Stimulated activated naive CD8-positive, alpha-beta T cell treated with anti-CD3 and anti-CD28 coated beads, Interleukin-15, amount 100 ng/mL, for 72 hours (primary cell): ENCODE measurements around the gene GGACT.

Experiments
- ATAC-seq: fragments of 150-1000 bp; cut with Tn5 transposase; 2 replicates; pipeline ENCODE4 v1.10.0; 2021; ENCODE audit warnings: mild to moderate bottlenecking, moderate library complexity
- DNase-seq, 2 donors: peaks; one replicate each; pipeline ENCODE4 v3.0.0; 2021 to 2022
- H3K27ac Mint-ChIP-seq, 2 donors: one replicate each; pipeline ENCODE4 v1.8.0; 2022; ENCODE audit warnings: mild to moderate bottlenecking in 2 of 2, mixed read lengths in 2 of 2, moderate library complexity in 2 of 2
- H3K27me3 Mint-ChIP-seq: one replicate; pipeline ENCODE4 v1.8.0; 2022; ENCODE audit warnings: mixed read lengths
- H3K4me1 Mint-ChIP-seq: one replicate; pipeline ENCODE4 v1.8.0; 2022; ENCODE audit warnings: mild to moderate bottlenecking, mixed read lengths
- H3K4me3 Mint-ChIP-seq, 2 donors: one replicate each; pipeline ENCODE4 v1.8.0; 2022; ENCODE audit warnings: mild to moderate bottlenecking in 2 of 2, mixed read lengths in 2 of 2, moderate library complexity in 1 of 2
- H3K9me3 Mint-ChIP-seq, 2 donors: one replicate each; pipeline ENCODE4 v1.8.0; 2022; ENCODE audit warnings: mixed read lengths in 2 of 2

Gene GGACT

GRCh38 chr13:100610391-100611347, 22.1 kb upstream of the GGACT start:
- Mint-ChIP-seq H3K4me1 (peaks cover 25% of the 10 kb centered on the region), H3K9me3 (no peaks in the 10 kb centered on the region), H3K27me3 (no peaks in the 10 kb centered on the region), H3K4me3 (no peak overlapping the region), H3K27ac (no peak overlapping the region)
- DNase-seq, result no peak
- no peak for ATAC-seq

DNA sequence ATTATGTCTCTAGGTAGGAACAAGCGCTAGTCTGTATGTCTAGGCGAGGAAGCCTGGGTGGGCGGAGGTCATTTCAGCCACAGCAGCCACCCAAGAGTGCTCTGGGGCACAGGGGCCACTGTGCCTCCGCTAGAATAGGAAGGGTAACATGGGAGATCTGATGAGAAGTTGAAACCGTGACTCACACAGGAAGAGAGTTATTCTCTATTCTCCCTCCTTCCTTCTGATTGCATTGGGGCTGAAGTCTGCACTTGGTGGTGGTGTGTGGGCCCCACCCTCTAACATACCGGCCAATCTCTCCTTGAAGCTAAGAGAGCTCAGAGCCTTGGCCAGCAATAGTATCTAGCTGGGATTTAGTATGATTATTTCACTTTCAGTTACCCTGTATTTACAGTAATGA, 20.3 kb upstream of the GGACT start:
- peaks cover 25% of the 10 kb centered on the region for H3K4me1 Mint-ChIP-seq
- ATAC-seq (peak; percentile 97), DNase-seq (peak; percentile 22 to 42)
- peak overlapping the region in 1 of 2 donors; percentile 83 for H3K27ac Mint-ChIP-seq
- no peaks in the 10 kb centered on the region for H3K9me3 Mint-ChIP-seq
- H3K4me3 Mint-ChIP-seq, result peak overlapping the region in 1 of 2 donors; percentile 22
- no peaks in the 10 kb centered on the region for H3K27me3 Mint-ChIP-seq

DNA sequence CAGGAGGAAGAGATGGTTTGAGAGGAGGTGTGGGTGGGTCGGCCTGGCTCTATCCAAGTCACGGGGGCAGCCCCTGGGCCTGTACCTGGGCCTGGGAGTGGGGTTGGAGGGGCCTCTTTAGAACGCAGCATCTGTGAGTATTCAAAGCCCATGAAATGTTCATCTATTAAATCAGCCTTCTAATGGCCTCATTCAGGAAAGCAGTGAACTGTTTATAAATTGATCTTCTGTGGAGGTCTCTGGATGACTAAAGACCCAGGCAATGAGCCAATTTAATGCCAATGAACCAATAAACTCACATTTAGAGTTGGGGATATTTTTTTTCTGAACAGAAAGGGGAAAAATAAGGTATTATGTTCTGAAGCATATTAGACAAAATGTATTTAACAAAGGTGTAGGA, 19.9 kb upstream of the GGACT start:
- Mint-ChIP-seq H3K27me3 (no peaks in the 10 kb centered on the region), H3K9me3 (no peaks in the 10 kb centered on the region), H3K4me3 (no peak overlapping the region), H3K27ac (peak overlapping the region; percentile 76 to 83), H3K4me1 (peaks cover 25% of the 10 kb centered on the region)
- ATAC-seq (peak; percentile 9), DNase-seq (no peak)

DNA sequence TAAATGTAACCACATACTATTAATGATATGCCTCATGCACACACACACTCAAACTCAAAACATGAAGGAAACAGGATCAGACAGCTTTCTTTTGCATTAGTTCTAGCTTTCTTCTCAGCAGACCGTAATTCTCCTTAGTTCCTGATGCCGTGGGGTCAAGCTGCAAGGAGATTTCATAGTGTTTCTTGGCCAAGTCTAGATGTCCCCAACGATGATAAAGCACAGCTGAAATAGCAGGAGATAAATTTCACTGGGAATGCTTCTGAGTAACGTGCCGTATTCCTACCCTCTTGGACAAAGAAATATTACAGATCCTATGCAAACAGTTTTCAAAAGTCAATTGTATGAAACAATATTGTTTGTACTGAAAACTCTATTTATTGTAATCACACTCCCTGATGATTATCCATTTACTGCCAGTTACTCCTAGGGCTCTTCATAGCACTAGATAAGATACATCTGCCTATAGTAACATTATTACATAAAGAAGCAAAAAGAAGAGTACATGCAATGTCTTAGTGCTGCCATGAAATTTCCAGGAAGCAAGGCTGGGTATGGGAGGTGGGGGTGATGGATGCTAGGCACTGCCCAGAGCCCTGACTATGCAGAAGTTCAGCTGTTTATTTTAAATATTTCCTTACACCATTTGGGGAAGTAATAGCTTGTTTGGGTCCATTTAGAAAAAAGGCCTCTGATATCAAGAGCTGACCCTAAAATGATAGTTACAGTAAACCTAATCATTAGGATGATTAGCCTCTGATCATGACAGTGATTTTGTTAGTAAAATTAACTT, 16.5 kb upstream of the GGACT start:
- no peak overlapping the region for H3K4me3 Mint-ChIP-seq
- DNase-seq, result no peak
- peaks cover 19% of the 10 kb centered on the region for H3K4me1 Mint-ChIP-seq
- H3K27me3 Mint-ChIP-seq, result no peaks in the 10 kb centered on the region
- H3K27ac Mint-ChIP-seq, result peak overlapping the region in 1 of 2 donors; percentile 38
- ATAC-seq, result no peak
- H3K9me3 Mint-ChIP-seq, result no peaks in the 10 kb centered on the region

GRCh38 chr13:100602493-100603111, 14.0 kb upstream of the GGACT start:
- H3K9me3 Mint-ChIP-seq, result no peaks in the 10 kb centered on the region
- no peak for ATAC-seq
- peaks cover 2% of the 10 kb centered on the region for H3K4me1 Mint-ChIP-seq
- no peaks in the 10 kb centered on the region for H3K27me3 Mint-ChIP-seq
- no peak for DNase-seq
- H3K27ac Mint-ChIP-seq, result peak overlapping the region in 1 of 2 donors; percentile 41
- no peak overlapping the region for H3K4me3 Mint-ChIP-seq

- ATAC-seq (no peak), DNase-seq (no peak)
- peak overlapping the region; percentile 23 to 66 for H3K27ac Mint-ChIP-seq
- H3K4me1 Mint-ChIP-seq, result no peaks in the 10 kb centered on the region
- no peak overlapping the region for H3K4me3 Mint-ChIP-seq
- H3K27me3 Mint-ChIP-seq, result no peaks in the 10 kb centered on the region
- H3K9me3 Mint-ChIP-seq, result no peaks in the 10 kb centered on the region
These were observed 13.1 kb upstream of the GGACT start for GRCh38 chr13:100601716-100602115.

GRCh38 chr13:100600915-100601314, 12.3 kb upstream of the GGACT start:
- no peaks in the 10 kb centered on the region for H3K9me3 Mint-ChIP-seq
- no peaks in the 10 kb centered on the region for H3K4me1 Mint-ChIP-seq
- DNase-seq (no peak), ATAC-seq (no peak)
- no peak overlapping the region for H3K27ac Mint-ChIP-seq
- no peak overlapping the region for H3K4me3 Mint-ChIP-seq
- no peaks in the 10 kb centered on the region for H3K27me3 Mint-ChIP-seq

- no peak overlapping the region for H3K4me3 Mint-ChIP-seq
- H3K27ac Mint-ChIP-seq, result no peak overlapping the region
- no peak for DNase-seq
- H3K4me1 Mint-ChIP-seq, result no peaks in the 10 kb centered on the region
- no peaks in the 10 kb centered on the region for H3K9me3 Mint-ChIP-seq
- H3K27me3 Mint-ChIP-seq, result no peaks in the 10 kb centered on the region
- no peak for ATAC-seq
These were observed 11.9 kb upstream of the GGACT start for GRCh38 chr13:100600461-100600860.

DNA sequence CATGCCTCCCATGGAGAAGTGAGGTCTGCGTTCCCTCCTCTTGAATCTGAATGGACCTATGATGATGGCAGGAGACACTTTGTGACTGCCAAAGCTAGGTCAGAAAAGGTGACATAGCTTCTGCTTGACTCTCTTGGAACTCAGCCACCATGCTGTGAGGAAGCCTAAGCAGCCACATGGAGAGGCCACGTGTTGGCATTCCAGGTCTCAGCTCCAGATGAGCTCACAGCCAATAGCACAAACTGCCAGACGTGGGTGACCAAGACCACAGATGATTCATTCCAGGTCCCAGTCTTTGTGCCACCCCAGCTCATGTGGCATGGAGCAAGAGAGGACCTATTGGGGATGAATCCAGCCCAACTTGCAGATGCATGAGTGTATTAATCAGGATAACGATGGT, 8.7 kb upstream of the GGACT start:
- no peaks in the 10 kb centered on the region for H3K27me3 Mint-ChIP-seq
- no peaks in the 10 kb centered on the region for H3K9me3 Mint-ChIP-seq
- no peaks in the 10 kb centered on the region for H3K4me1 Mint-ChIP-seq
- no peak overlapping the region for H3K27ac Mint-ChIP-seq
- DNase-seq (no peak), ATAC-seq (no peak)
- no peak overlapping the region for H3K4me3 Mint-ChIP-seq

DNA sequence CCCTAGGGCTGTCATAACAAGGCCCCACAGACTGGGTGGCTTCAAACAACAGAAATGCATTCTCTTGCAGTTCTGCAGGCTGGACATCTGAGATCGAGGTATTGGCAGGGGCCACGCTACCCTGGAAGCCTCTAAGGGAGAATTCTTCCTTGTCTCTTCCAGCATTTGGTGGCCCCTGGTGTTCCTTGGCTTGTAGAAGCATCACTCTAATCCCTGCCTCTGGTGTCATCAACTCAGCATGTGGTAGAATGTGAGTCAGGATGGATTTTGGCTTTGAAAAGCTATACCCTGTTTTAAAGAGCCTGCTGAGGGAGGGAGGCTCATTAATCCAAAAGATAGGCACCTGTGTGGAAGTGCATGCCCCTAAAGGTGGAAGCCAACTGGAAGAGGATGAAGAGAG, 7.9 kb upstream of the GGACT start:
- Mint-ChIP-seq H3K4me1 (no peaks in the 10 kb centered on the region), H3K4me3 (no peak overlapping the region), H3K27ac (no peak overlapping the region), H3K27me3 (no peaks in the 10 kb centered on the region), H3K9me3 (no peaks in the 10 kb centered on the region)
- DNase-seq (no peak), ATAC-seq (no peak)

- no peaks in the 10 kb centered on the region for H3K9me3 Mint-ChIP-seq
- no peak for DNase-seq
- no peaks in the 10 kb centered on the region for H3K27me3 Mint-ChIP-seq
These were observed 6.1 kb upstream of the GGACT start for GRCh38 chr13:100594731-100595130.

DNA sequence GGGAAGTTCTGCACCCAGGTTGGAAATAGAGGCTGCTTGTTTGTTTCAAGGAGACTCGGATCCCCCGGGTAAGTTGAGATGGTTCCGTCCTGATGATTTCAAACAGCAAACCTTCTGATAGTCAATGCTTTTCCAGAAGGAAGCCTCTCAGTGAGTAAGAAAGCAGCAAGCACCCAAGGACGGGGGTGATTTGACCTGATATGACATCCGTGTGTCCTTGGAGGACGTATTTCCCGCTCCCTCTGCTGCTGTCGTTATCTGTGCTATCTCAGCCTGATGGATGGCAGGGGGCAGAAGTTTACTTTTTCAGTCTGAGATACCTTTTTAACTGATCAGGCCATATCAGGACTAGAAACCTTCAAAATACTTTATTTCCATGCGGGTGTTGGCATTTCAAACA, 5.7 kb upstream of the GGACT start:
- H3K9me3 Mint-ChIP-seq, result no peaks in the 10 kb centered on the region
- DNase-seq (no peak), ATAC-seq (no peak)
- no peak overlapping the region for H3K27ac Mint-ChIP-seq
- H3K4me1 Mint-ChIP-seq, result peaks cover 2% of the 10 kb centered on the region
- no peak overlapping the region for H3K4me3 Mint-ChIP-seq
- H3K27me3 Mint-ChIP-seq, result no peaks in the 10 kb centered on the region

More at GRCh38 chr13:100594731-100595130, 6.1 kb upstream of the GGACT start:
- H3K4me1 Mint-ChIP-seq, result no peaks in the 10 kb centered on the region
- H3K27ac Mint-ChIP-seq, result no peak overlapping the region
- H3K4me3 Mint-ChIP-seq, result no peak overlapping the region
- no peak for ATAC-seq

DNA sequence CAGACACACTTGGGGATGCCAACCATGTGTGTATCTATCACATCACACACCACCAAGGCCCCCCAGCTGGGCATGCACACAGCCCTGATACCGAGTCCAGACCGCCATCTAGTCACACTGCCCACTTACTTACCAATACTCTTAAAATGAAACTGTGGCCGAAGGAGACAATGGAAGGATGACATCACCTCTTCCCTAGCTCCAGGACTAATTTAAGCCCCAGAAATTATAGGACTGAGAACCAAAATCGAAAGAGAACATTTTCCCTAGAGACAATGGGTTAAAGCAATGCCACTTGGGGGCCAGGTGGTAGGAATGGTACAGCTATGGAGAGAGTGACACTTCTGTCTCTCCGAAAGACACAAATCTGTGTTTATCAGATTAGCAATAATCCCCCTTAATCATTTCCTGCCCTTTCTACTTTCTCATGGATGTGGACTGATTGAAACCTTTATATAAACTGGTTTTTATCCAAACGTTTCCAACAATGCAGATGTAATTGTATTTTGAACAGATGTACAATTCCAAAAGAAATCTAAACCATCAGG, 663 bp upstream of the GGACT start:
- peaks cover 42% of the 10 kb centered on the region for H3K4me1 Mint-ChIP-seq
- ATAC-seq (no peak), DNase-seq (no peak)

GRCh38 chr13:100584896-100585295, 3.7 kb downstream of the GGACT start:
- no peaks in the 10 kb centered on the region for H3K9me3 Mint-ChIP-seq
- peaks cover 65% of the 10 kb centered on the region for H3K4me1 Mint-ChIP-seq
- DNase-seq (peak in 1 of 2 donors; percentile 40), ATAC-seq (peak; percentile 37)
- H3K4me3 Mint-ChIP-seq, result peak overlapping the region; percentile 35 to 36
- no peaks in the 10 kb centered on the region for H3K27me3 Mint-ChIP-seq
- peak overlapping the region; percentile 54 to 84 for H3K27ac Mint-ChIP-seq

More for the DNA sequence above, 663 bp upstream of the GGACT start:
- H3K27me3 Mint-ChIP-seq, result no peaks in the 10 kb centered on the region
- peak overlapping the region in 1 of 2 donors; percentile 84 for H3K27ac Mint-ChIP-seq
- H3K9me3 Mint-ChIP-seq, result no peaks in the 10 kb centered on the region
- peak overlapping the region; percentile 70 to 83 for H3K4me3 Mint-ChIP-seq

- peaks cover 43% of the 10 kb centered on the region for H3K4me1 Mint-ChIP-seq
- no peak overlapping the region for H3K4me3 Mint-ChIP-seq
- H3K9me3 Mint-ChIP-seq, result no peaks in the 10 kb centered on the region
- H3K27me3 Mint-ChIP-seq, result no peaks in the 10 kb centered on the region
- DNase-seq (no peak), ATAC-seq (peak; percentile 62)
- no peak overlapping the region for H3K27ac Mint-ChIP-seq
These were observed 7.1 kb downstream of the GGACT start for GRCh38 chr13:100581504-100581903.
